ENCODE measurements around the gene SMPDL3B.

SMPDL3B gene

DNA sequence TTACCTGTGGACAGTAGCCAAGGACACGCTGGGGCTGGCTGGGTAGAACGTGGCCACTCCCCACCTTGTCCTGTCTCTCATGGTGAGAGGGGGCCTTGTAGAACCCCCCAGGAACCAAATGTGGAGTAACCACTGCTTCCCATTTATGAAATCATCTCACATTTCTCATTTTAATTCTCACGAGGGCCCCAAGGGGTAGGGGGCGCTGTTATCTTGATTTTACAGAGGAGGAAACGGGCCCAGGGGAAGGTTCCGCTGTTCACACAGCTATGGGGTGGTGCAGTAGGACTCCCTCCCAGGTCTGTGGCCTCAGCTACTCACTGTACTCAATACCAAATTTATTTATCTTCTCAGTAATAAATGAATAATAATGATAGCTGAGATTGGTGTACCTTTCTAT, 5.5 kb downstream of the SMPDL3B start:
- Histone ChIP-seq H3K27me3 (ENCODE audit: insufficient read depth, low read depth) (no peaks in the 10 kb centered on the region), H3K4me3 (IDR thresholded peaks at IDR 0.05; ENCODE audit: insufficient read depth, low read depth, low read length) (no peak overlapping the region), H4K20me1 (ENCODE audit: insufficient read depth) (no peaks in the 10 kb centered on the region), H3K9ac (no peak overlapping the region), H3K4me1 (ENCODE audit: low read depth, poor library complexity, severe bottlenecking) (peaks cover 21% of the 10 kb centered on the region), H2AFZ (ENCODE audit: low read depth) (no peak overlapping the region), H3K27ac (no peak overlapping the region), H3K36me3 (ENCODE audit: insufficient read depth) (no peaks in the 10 kb centered on the region), H3K79me2 (ENCODE audit: insufficient read depth, low read depth) (no peaks in the 10 kb centered on the region), H3K4me2 (no peak overlapping the region)
- TF ChIP-seq, protein P1, sequence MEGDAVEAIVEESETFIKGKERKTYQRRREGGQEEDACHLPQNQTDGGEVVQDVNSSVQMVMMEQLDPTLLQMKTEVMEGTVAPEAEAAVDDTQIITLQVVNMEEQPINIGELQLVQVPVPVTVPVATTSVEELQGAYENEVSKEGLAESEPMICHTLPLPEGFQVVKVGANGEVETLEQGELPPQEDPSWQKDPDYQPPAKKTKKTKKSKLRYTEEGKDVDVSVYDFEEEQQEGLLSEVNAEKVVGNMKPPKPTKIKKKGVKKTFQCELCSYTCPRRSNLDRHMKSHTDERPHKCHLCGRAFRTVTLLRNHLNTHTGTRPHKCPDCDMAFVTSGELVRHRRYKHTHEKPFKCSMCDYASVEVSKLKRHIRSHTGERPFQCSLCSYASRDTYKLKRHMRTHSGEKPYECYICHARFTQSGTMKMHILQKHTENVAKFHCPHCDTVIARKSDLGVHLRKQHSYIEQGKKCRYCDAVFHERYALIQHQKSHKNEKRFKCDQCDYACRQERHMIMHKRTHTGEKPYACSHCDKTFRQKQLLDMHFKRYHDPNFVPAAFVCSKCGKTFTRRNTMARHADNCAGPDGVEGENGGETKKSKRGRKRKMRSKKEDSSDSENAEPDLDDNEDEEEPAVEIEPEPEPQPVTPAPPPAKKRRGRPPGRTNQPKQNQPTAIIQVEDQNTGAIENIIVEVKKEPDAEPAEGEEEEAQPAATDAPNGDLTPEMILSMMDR (conservative IDR thresholded peaks at IDR 0.05; ENCODE audit: low read depth, low read length), result peak; percentile 48

DNA sequence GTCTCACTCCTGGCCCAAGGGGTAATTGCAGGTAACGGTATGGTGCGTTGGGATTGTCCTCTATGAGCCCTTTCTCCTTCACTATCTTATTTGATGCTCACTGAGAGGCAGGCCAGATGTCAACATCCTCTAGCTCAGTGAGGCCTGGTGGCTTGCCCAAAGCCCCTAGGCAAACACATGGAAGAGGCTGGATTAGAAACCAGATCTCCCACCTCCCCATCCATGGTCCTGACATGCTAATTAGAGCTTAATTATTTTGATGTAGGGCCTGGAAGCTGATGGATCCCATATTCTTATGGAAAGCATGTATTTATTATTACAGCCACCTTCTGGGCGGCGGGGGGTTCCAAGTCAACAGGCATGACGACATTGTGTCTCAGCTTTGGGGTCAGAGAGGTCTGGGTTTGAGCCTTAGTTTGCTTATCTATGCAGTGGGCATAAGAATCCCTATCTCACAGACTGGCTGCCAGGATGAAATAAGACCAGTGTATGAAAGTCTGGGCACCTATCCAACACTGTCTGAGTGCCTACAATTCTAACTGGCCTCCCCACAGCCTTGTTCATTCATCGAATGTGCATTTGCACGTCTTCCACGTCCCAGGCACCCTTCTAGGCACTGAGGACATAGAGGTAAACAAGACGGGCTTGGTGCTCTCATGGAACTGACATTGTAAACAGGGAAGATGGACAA, 6.2 kb downstream of the SMPDL3B start:
- TF ChIP-seq, protein P1 (conservative IDR thresholded peaks at IDR 0.05; ENCODE audit: low read depth, low read length), result no peak
- Histone ChIP-seq H3K79me2 (ENCODE audit: insufficient read depth, low read depth) (no peaks in the 10 kb centered on the region), H3K36me3 (ENCODE audit: insufficient read depth) (no peaks in the 10 kb centered on the region), H3K4me2 (no peak overlapping the region), H3K27me3 (ENCODE audit: insufficient read depth, low read depth) (no peaks in the 10 kb centered on the region), H4K20me1 (ENCODE audit: insufficient read depth) (no peaks in the 10 kb centered on the region), H3K4me3 (IDR thresholded peaks at IDR 0.05; ENCODE audit: insufficient read depth, low read depth, low read length) (no peak overlapping the region), H2AFZ (ENCODE audit: low read depth) (no peak overlapping the region), H3K9ac (no peak overlapping the region), H3K27ac (no peak overlapping the region), H3K4me1 (ENCODE audit: low read depth, poor library complexity, severe bottlenecking) (peaks cover 21% of the 10 kb centered on the region)

DNA sequence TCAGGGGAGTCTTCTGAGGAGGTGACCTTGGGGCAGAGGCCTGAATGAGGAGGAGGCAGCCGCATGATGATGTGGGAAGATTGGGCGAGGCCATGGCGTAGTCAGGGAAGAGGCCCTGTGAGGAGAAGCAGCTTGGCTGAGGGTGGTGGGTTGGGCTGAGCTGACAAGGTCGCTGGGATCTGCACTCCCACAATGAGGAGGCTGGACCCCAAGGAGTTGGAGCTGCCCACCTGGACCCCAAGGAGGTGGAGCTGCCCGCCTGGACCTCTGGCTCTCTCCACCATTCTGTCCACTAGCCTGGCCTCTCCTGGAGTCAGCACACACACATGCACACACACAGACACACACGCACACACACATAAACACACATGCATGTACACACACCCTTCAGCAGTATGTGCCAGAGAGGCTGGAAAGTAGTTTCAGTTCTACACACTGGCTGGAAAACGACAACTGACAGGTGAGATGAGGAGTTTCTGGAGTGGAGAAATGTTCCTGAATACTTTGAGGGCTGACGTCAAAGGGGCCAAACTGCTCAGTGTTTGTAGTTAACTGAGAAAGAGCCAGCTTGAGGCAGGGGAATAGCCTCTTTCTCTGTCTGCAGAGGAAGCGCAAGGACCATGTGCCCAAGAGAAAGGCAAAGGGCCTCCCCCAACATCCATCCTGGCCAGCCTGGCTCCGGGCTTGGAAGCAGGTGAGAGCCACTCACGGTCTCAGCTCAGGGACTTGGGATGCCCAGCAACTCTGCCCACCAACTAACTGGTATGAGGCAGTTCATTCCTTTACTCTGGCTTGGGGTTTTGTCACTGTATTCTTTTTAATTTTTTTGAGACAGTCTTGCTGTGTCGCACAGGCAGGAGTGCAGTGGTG, 7.1 kb downstream of the SMPDL3B start:
- no peak overlapping the region for H3K9ac ChIP-seq
- H4K20me1 ChIP-seq (ENCODE audit: insufficient read depth), result no peaks in the 10 kb centered on the region
- H3K27ac ChIP-seq, result no peak overlapping the region
- no peak overlapping the region for H3K4me2 ChIP-seq
- H3K4me1 ChIP-seq (ENCODE audit: low read depth, poor library complexity, severe bottlenecking), result peaks cover 21% of the 10 kb centered on the region
- H3K36me3 ChIP-seq (ENCODE audit: insufficient read depth), result no peaks in the 10 kb centered on the region
- H3K4me3 ChIP-seq (IDR thresholded peaks at IDR 0.05; ENCODE audit: insufficient read depth, low read depth, low read length), result no peak overlapping the region
- H3K79me2 ChIP-seq (ENCODE audit: insufficient read depth, low read depth), result no peaks in the 10 kb centered on the region
- H3K27me3 ChIP-seq (ENCODE audit: insufficient read depth, low read depth), result no peaks in the 10 kb centered on the region
- no peak overlapping the region for H2AFZ ChIP-seq (ENCODE audit: low read depth)
- TF ChIP-seq, protein P1 (conservative IDR thresholded peaks at IDR 0.05; ENCODE audit: low read depth, low read length), result no peak

DNA sequence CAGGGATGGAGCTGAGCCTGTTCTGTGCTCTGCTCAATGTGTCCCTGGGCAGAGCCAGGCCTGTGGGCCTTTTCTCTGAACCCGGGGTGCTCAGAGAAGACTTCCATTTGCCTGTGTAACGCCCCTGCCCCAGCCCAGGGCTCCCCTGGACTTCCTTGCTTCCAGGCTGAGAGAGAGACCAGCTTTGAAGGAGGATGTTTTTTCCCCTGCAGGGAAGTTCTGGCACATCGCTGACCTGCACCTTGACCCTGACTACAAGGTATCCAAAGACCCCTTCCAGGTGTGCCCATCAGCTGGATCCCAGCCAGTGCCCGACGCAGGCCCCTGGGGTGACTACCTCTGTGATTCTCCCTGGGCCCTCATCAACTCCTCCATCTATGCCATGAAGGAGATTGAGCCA, 10.2 kb downstream of the SMPDL3B start:
- H2AFZ ChIP-seq (ENCODE audit: low read depth), result no peak overlapping the region
- H3K36me3 ChIP-seq (ENCODE audit: insufficient read depth), result no peaks in the 10 kb centered on the region
- H4K20me1 ChIP-seq (ENCODE audit: insufficient read depth), result no peaks in the 10 kb centered on the region
- no peaks in the 10 kb centered on the region for H3K27me3 ChIP-seq (ENCODE audit: insufficient read depth, low read depth)
- H3K4me3 ChIP-seq (IDR thresholded peaks at IDR 0.05; ENCODE audit: insufficient read depth, low read depth, low read length), result no peak overlapping the region
- H3K9ac ChIP-seq, result no peak overlapping the region
- H3K27ac ChIP-seq, result no peak overlapping the region
- H3K79me2 ChIP-seq (ENCODE audit: insufficient read depth, low read depth), result no peaks in the 10 kb centered on the region
- TF ChIP-seq, protein P1 (conservative IDR thresholded peaks at IDR 0.05; ENCODE audit: low read depth, low read length), result no peak
- no peak overlapping the region for H3K4me2 ChIP-seq
- H3K4me1 ChIP-seq (ENCODE audit: low read depth, poor library complexity, severe bottlenecking), result no peaks in the 10 kb centered on the region

All from KMS-11 (cell line).